Posterior cingulate gyrus (tissue), 11 donors: ENCODE measurements around the gene SRGAP3.
"Not testable (repeated sequence)": the region's sequence is repeated elsewhere in the genome, so short reads cannot be mapped to it uniquely, and the experiment has no call there.

Source experiments
- DNase-seq, 10 donors: peaks; one replicate each; pipeline versions ENCODE4 v3.0.0 to v3.0.0-alpha.2; 2020 to 2021; ENCODE audit warnings: mixed read lengths in 3 of 10
- intact Hi-C: fragments of 100-400 bp; cut with DNase I; formaldehyde crosslinking; loops from one replicate; pipeline ENCODE4 v1.15.1; 2023

SRGAP3 gene

DNA sequence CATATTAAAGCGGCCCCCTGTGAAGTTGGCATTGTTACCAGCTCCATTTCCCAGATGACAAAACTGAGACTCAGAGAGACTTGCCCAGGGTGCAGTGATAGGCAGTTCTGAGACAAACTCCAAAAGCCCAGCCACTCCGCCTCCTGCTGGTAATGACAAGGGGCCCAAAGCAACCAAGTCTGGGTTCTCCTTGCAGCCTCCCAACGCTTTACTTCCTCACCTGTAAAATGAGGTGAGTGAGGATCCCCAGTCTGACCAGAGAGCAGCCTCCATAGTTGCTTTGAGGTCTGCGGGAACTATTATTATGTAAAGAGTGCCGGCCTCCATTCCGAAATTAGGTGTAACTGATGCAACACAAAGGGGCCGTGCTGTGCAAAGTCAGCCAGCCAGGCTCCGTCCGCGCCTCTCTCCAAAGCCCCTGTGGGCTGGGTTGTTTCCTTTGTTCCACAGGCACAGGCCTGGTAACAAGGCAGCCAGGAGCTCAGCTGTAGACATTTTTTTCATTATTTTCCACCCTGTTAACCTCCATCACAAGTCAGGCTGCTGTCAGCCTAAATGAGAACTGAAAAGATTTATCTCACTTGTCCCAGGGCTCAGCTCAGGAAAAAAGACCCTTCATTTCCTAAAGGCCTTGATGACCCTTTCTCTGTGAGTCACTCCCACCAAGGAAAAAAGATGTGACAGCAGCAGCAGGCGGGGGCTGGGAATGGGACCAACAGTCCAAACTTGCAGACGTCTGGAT, 147.0 kb downstream of the SRGAP3 start:
- intact Hi-C loops = no loop called here
- no peak for DNase-seq

DNA sequence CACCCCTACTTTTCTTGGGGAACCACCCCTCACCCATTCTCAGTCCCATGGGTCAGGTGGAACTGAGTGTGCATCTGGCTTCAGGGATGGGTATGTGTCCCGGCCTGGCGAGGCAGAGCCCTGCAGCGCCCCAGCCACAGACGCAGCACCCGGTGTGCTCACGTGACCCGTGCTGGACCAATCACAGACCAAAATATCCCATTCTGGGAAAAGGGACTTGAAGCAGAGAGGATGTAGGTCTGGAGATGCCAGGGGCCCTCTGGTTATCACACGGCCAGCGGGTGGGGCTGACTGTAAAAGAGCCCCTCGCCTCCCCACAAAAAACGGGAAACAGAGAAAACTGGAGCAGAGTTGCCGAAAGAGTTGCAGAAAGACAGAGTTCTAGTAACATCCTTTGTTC, 148.2 kb downstream of the SRGAP3 start:
- DNase-seq = peak in 6 of 10 donors; percentile 19 to 94 (median 68)
- intact Hi-C loops = no loop called here

GRCh38 chr3:9100513-9100894, 148.9 kb downstream of the SRGAP3 start:
- DNase-seq = no peak
- intact Hi-C loops = no loop called here

- intact Hi-C loops = no loop called here
- DNase-seq = peak in 2 of 10 donors; percentile 47 to 80
These were observed 149.5 kb downstream of the SRGAP3 start for GRCh38 chr3:9099702-9100512.

- intact Hi-C loops = no loop called here
These were observed 150.4 kb downstream of the SRGAP3 start for GRCh38 chr3:9098716-9099675.

DNA sequence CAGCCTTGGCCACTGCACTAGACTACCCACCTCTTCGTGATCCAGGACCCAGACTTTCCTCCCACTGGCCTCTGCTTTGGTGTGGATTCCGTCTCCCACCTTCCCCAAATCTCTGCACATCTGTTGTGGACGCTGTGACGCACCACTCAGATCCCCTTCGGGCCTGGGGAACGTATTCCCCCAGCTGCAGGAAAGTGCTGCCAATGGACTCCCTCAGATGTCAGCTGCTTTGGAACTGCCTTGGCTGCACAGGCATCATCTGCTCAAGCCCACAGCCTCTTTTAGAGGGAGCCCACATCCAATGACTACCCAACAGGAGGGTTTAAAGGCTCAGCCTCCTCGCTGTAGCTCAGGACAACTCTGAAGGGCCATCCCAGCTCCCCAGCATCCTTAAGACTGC, 152.0 kb downstream of the SRGAP3 start:
- DNase-seq = peak in 1 of 10 donors; percentile 24
- intact Hi-C loops = no loop called here

More at GRCh38 chr3:9098716-9099675, 150.4 kb downstream of the SRGAP3 start:
- peak in 9 of 10 donors; percentile 51 to 93 (median 60) for DNase-seq

DNA sequence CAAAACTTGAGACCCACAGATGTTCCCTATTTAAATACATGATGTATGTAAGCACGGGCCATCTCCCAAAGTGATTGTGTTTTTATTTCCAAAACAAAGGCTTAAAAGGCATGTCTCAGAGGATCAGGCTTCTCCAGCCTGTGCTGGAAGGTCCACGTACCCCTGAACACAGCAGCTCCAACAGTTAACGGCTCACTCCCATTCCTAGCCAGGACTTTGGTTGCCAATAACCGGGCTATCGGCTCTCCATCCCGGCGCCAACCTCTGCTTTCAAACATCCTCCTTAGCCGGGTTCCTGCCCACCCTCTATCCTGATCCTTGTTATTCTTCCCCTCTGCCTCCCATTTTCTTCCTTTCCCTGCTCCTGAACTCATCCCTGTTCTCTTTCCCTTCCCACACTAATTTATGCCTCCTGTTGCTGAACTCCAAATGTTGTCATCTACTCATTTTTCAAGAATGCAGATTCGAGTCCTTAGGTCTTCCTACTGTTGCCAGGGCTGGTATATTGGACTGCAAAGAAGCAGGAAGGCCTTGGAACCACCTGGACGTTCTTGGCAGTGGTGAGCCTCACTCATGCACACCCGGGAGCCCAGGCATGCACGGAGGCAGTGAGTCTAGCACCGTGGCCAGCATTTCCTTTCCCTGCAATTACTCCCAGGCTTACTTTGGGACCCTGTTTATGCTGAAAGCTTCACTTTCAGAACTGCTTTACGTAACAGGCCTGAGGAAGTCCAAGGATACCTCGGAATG, 157.8 kb downstream of the SRGAP3 start:
- no peak for DNase-seq
- intact Hi-C loops = no loop called here

GRCh38 chr3:9088441-9089353, 160.7 kb downstream of the SRGAP3 start:
- intact Hi-C loops = no loop called here
- DNase-seq = no peak

DNA sequence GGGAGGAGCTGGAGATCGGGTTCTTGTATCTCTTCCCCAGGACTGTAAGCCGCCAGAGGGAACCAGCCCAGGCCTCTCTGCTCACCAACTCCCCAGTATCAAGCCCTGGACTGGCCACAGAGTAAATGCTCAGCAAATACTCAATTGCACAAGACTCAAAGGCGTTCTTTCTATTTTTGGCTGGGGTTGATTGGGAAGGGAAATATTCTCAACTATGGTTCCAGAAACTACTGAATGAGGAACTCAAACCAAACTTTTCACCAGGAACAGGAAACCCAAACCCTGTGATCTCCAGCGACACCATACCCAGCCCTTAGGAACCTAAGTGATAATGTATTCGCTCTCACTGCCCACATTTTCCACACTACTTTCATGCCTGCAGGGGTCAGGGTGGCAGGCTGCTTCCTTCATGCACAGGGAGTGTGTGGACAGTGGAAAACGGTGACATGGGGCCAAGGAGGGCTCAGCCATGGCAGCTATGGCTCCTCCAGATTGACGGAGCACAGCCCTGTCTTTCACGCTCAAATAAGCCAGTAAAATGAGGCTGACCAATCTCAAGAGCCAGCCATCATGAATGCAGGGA, 161.5 kb downstream of the SRGAP3 start:
- intact Hi-C loops = no loop called here
- peak in 2 of 10 donors; percentile 28 to 86 for DNase-seq

DNA sequence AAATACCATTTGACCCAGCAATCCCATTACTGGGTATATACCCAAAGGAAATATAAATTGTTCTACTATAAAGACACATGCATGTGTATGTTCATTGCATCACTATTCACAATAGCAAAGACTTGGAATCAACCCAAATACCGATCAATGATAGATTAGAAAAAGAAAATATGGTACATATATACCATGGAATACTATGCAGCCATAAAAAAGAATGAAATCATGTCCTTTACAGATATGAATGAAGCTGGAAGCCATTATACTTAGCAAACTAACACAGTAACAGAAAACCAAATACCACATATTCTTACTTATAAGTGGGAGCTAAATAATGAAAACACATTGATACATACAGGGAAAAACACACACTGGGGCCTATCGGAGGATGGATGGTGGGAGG, 164.0 kb downstream of the SRGAP3 start:
- DNase-seq, intact Hi-C loops: not testable (repeated sequence)

GRCh38 chr3:9081184-9081818, 168.1 kb downstream of the SRGAP3 start:
- intact Hi-C loops = no loop called here
- DNase-seq = no peak

- intact Hi-C loops = no loop called here
- DNase-seq = no peak
These were observed 169.3 kb downstream of the SRGAP3 start for GRCh38 chr3:9080163-9080562.

DNA sequence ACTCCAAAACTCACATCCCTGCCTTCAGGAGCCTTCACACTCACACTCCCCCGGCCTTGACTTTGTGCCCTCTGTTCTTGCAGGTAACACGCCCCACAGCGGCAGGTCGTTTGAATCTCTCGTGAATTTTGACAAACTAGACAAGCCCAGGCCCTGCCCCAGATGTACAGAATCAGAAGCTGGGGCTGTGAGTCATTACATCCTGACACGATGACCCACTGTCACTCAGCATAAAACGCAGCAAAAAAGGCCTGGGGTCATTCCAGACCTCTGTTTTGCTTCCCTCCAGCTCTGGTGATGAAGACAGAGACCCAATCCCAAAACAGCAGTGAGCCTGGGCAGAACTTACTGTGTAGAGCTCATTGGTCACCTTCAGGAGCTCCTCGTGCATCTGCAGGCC, 169.8 kb downstream of the SRGAP3 start:
- intact Hi-C loops = no loop called here
- no peak for DNase-seq

GRCh38 chr3:9078561-9079240, 170.7 kb downstream of the SRGAP3 start:
- DNase-seq = no peak
- intact Hi-C loops = no loop called here

DNA sequence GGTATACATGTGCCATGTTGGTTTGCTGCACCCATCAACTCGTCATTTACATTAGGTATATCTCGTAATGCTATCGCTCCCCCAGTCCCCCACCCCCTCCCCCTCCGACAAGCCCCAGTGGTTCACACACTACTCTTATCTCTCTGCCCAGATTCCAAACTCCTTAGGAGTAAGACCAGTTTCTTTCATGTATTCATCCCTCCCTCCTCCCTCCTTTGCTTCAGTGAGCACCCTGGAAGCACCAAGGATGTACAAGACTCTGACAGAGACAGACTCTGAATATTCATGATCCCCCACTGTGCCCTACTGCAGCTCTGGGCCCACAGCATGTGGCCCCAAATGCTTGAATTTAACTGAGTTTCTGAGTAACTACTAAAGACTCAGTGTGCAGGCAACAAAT, 172.4 kb downstream of the SRGAP3 start:
- DNase-seq = no peak
- intact Hi-C loops = no loop called here

GRCh38 chr3:9075762-9076161, 173.7 kb downstream of the SRGAP3 start:
- no peak for DNase-seq
- intact Hi-C loops = no loop called here

GRCh38 chr3:9074079-9074478, 175.4 kb downstream of the SRGAP3 start:
- DNase-seq = no peak
- intact Hi-C loops = no loop called here

DNA sequence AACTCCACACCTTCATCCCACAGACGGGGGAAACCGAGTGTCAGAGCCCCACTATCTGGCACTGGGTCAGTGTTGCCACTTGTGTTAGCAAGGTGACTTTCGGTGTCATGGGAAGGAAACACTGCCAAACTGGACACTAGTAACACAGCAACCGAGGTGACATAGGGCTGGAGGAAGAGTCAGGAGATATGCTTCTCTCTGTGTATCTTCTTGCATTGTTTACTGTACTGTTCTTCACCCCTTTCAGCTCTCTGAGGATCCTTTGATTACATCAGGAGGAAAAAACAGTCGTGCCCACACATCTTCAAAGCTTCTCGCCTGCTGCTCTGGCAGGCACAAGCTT, 176.8 kb downstream of the SRGAP3 start:
- intact Hi-C loops = no loop called here
- no peak for DNase-seq
